ENCODE measurements around the gene CCDC127. TPM values are rescaled to one million over a fixed set of nuclear protein-coding genes. Genes with fewer than 3 reads are reported as not detected.

The CCDC127 gene
- total RNA-seq, 1 donor from 2014 or later: 11.1 TPM

DNA sequence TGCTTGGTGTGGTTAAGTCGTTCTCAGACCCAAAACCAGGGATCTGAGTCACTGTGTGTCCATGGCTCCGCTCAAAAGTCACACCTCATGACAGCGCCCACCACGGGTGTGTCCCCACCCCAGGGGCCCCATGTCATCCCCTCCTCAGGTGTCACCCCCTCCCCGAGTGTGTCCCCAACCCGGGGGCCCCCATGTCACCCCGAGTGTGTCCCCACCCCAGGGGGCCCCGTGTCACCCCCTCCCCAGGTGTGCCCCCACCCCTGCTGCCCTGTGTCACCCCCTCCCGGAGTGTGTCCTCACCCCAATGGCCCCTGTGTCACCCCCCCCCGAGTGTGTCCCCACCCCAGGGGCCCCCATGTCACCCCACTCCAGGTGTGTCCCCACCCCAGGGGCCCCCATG is 21.6 kb downstream of the CCDC127 start:
- Mint-ChIP-seq H3K27ac (ENCODE audit: unreplicated experiment) (no peak overlapping the region), H3K9me3 (ENCODE audit: unreplicated experiment) (no peaks in the 10 kb centered on the region), H3K36me3 (ENCODE audit: unreplicated experiment) (no peaks in the 10 kb centered on the region), H3K27me3 (ENCODE audit: unreplicated experiment) (no peaks in the 10 kb centered on the region), H3K4me3 (ENCODE audit: unreplicated experiment) (no peak overlapping the region), H3K4me1 (ENCODE audit: unreplicated experiment) (no peaks in the 10 kb centered on the region)
- DNase-seq (ENCODE audit: extremely low spot score, unreplicated experiment): no peak
- no peak for TF ChIP-seq CTCF (IDR thresholded peaks at IDR 0.05)

DNA sequence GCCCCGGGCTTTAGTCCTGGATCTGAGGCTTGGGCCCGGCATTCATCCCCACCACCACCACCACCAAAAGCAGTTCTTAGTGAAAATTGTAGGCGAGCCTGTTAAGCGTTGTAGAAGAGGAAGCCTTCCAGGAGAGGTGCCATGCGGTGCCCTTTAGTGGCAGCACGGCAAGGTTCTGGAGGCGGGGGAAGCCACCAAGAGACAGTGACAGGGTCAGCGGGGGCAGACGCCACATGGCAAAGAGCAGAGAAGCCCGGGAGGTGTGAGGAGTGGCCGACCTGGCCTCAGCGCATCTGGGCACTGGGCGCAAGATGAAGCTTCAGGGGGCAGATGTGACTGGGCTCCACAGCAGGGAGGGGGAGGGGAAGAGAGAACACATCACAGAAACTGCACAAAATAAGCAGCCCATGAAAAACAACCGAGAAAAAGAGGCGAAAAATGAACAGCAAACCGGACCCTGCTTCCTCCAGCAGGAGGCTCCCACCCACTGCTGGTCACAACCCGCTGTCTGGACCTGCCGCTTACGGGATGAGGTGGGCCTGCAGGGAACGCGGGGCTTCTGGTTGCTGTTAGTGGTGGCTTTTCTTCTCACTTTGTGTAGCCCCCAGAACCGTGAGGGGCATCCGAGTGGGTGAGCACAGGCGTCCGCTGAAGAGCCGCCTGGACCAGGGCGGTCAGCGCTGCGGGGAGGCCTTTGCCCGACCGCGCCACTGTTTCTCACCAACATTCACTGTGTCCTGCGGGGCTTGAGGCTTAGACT is 22.4 kb downstream of the CCDC127 start:
- no peaks in the 10 kb centered on the region for H3K9me3 Mint-ChIP-seq (ENCODE audit: unreplicated experiment)
- DNase-seq (ENCODE audit: extremely low spot score, unreplicated experiment): no peak

DNA sequence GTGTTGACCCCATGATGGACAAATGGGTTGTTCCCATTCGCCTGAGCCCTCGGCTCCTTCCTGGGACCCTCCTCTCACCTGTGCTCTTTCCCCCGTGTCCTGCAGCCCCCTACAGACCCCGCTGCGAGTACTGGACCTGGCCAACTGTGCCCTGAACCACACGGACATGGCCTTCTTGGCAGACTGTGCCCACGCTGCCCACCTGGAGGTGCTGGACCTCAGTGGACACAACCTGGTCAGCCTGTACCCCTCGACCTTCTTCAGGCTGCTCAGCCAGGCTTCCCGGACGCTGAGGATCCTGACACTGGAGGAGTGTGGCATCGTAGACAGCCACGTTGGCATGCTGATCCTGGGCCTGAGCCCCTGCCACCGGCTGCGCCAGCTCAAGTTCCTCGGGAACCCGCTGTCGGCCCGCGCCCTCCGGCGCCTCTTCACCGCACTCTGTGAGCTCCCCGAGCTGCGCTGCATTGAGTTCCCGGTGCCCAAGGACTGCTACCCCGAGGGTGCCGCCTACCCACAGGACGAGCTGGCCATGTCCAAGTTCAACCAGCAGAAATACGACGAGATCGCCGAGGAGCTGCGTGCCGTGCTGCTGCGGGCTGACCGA is 23.2 kb downstream of the CCDC127 start:
- Mint-ChIP-seq H3K4me1 (ENCODE audit: unreplicated experiment) (no peaks in the 10 kb centered on the region), H3K27me3 (ENCODE audit: unreplicated experiment) (no peaks in the 10 kb centered on the region), H3K4me3 (ENCODE audit: unreplicated experiment) (no peak overlapping the region), H3K36me3 (ENCODE audit: unreplicated experiment) (no peaks in the 10 kb centered on the region), H3K9me3 (ENCODE audit: unreplicated experiment) (no peaks in the 10 kb centered on the region), H3K27ac (ENCODE audit: unreplicated experiment) (no peak overlapping the region)
- TF ChIP-seq CTCF (IDR thresholded peaks at IDR 0.05): no peak
- no peak for DNase-seq (ENCODE audit: extremely low spot score, unreplicated experiment)

More for the DNA sequence above, 22.4 kb downstream of the CCDC127 start:
- no peaks in the 10 kb centered on the region for H3K4me1 Mint-ChIP-seq (ENCODE audit: unreplicated experiment)
- H3K27me3 Mint-ChIP-seq (ENCODE audit: unreplicated experiment): no peaks in the 10 kb centered on the region
- no peak overlapping the region for H3K27ac Mint-ChIP-seq (ENCODE audit: unreplicated experiment)
- H3K36me3 Mint-ChIP-seq (ENCODE audit: unreplicated experiment): no peaks in the 10 kb centered on the region
- TF ChIP-seq CTCF (IDR thresholded peaks at IDR 0.05): no peak
- H3K4me3 Mint-ChIP-seq (ENCODE audit: unreplicated experiment): no peak overlapping the region

DNA sequence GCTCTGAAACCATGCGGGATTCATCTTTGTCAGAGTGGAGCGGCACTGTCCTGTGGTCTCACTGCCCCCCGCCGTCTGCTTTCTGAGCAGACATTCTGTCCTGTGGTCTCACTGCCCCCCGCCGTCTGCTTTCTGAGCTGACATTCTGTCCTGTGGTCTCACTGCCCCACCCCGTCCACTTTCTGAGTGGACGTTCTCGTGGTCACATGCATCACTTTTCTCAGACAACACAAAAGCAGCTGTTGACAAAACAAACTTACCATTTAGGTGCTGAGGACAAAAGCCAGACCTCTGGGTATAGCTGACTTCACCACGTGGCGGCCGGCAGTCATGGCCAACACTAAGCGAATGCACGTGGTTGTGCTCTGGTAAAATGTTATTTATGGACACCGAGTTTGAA is 23.9 kb downstream of the CCDC127 start:
- no peak for TF ChIP-seq CTCF (IDR thresholded peaks at IDR 0.05)
- no peak overlapping the region for H3K27ac Mint-ChIP-seq (ENCODE audit: unreplicated experiment)
- no peaks in the 10 kb centered on the region for H3K9me3 Mint-ChIP-seq (ENCODE audit: unreplicated experiment)
- H3K36me3 Mint-ChIP-seq (ENCODE audit: unreplicated experiment): no peaks in the 10 kb centered on the region
- H3K4me3 Mint-ChIP-seq (ENCODE audit: unreplicated experiment): no peak overlapping the region
- no peak for DNase-seq (ENCODE audit: extremely low spot score, unreplicated experiment)
- no peaks in the 10 kb centered on the region for H3K4me1 Mint-ChIP-seq (ENCODE audit: unreplicated experiment)
- no peaks in the 10 kb centered on the region for H3K27me3 Mint-ChIP-seq (ENCODE audit: unreplicated experiment)

DNA sequence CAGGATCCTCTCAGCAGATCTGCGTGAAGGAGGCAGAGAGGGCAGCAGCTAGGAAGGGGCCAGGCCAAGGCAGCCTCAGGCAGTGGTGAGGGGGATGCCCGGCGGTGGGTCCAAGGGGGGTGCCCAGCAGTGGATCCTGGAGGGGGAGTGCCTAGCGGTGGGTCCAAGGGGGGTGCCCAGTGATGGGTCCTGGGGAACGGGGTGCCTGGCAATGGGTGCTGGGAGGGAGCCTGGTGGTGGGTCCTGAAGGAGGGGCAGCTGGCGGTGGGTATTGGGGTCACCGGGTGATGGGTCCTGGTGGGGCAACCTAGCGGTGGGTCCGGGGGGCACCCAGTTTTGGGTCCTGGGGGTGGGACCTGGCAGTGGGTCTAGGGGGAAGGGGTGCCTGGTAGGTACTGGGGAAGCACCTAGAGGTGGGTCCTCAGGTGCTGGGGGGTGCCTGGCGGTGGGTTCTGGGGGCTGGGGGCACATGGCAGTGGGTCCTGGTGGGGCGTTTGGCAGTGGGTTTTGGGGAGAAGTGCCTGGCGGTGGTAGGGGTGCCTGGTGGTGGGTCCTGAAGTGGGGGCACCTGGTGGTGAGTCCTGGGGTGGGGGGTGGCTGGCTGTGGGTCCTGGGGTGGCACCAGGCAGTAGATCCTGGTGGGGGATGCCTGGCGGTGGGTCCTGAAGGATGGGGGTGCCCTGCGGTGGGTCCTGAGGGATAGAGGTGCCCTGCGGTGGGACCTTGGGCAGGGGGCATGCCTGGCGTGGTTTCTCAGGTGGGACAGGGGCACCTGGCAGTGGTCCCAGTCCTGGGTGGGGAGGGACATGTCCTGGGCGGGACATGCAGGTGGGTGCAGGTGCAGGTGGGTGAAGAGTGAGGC is 24.8 kb downstream of the CCDC127 start:
- no peaks in the 10 kb centered on the region for H3K36me3 Mint-ChIP-seq (ENCODE audit: unreplicated experiment)
- H3K9me3 Mint-ChIP-seq (ENCODE audit: unreplicated experiment): no peaks in the 10 kb centered on the region
- no peak overlapping the region for H3K27ac Mint-ChIP-seq (ENCODE audit: unreplicated experiment)
- no peak for DNase-seq (ENCODE audit: extremely low spot score, unreplicated experiment)
- peaks cover 6% of the 10 kb centered on the region for H3K4me1 Mint-ChIP-seq (ENCODE audit: unreplicated experiment)
- H3K4me3 Mint-ChIP-seq (ENCODE audit: unreplicated experiment): no peak overlapping the region
- no peaks in the 10 kb centered on the region for H3K27me3 Mint-ChIP-seq (ENCODE audit: unreplicated experiment)
- no peak for TF ChIP-seq CTCF (IDR thresholded peaks at IDR 0.05)
